ENCODE data around the gene TOMM7. TPM values are rescaled to one million over a fixed set of nuclear protein-coding genes. Genes with fewer than 3 reads are reported as not detected.
A peak's percentile ranks its signal among the peaks of the same experiment; 100 is the strongest.

The TOMM7 gene
- total and polyA plus RNA-seq, 10 of the 15 experiments (the other 5 are each of a cell fraction or from before 2014, with no cell fraction given), result 151 to 1,497 (median 322) TPM

GRCh38 chr7:22821702-22822485 is 755 bp downstream of the TOMM7 start:
- H3K27me3 ChIP-seq (replicated peaks in 1 of 2; ENCODE audit: control insufficient read depth in 2 of 2, insufficient read depth in 2 of 2, low read length in 1 of 2), result no peaks in the 10 kb centered on the region
- peak overlapping the region; percentile 84 for H3K4me3 ChIP-seq
- ChIA-PET RAD21 (ENCODE audit: unreplicated experiment) (interaction anchor here (0.9 to 6.1 kb wide), 8 partner anchors 10 to 233 kb away, joined by 3 to 50 read pairs (median 4); no protein-coding TSS in a partner anchor), SMC1A (ENCODE audit: uncharacterized antibody, unreplicated experiment) (interaction anchor here (0.6 to 6.9 kb wide), 6 partner anchors 11 to 808 kb away, joined by 3 to 63 read pairs (median 4); no protein-coding TSS in a partner anchor), CTCF (interaction anchor here (0.6 to 6.1 kb wide), 10 partner anchors 11 to 262 kb away, joined by 3 to 73 read pairs (median 4); no protein-coding TSS in a partner anchor), POLR2A (interaction anchor here (0.6 to 1.0 kb wide), 3 partner anchors 34 to 361 kb away, joined by 3 to 5 read pairs (median 3); no protein-coding TSS in a partner anchor)
- ATAC-seq, result peak; percentile 54
- TF ChIP-seq BMI1 (IDR thresholded peaks at IDR 0.05; ENCODE audit: borderline replicate concordance) (no peak), SMARCA5 (IDR thresholded peaks at IDR 0.05) (peak; percentile 13; the same call in 1 of the 2 replicates)
- H3K79me2 ChIP-seq (ENCODE audit: control insufficient read depth, insufficient read depth, low read length), result peaks cover 29% of the 10 kb centered on the region
- WGBS (ENCODE audit: insufficient coverage, insufficient replicate concordance, low lambda C conversion rate, missing lambda C conversion rate), result 30% methylated on average over 18 of the region's 18 CpGs
- H3K9me3 ChIP-seq (replicated peaks; ENCODE audit: control insufficient read depth, insufficient read depth, low read length), result no peaks in the 10 kb centered on the region
- in situ Hi-C loops (cut with MboI), result no loop called here
- H3K4me1 ChIP-seq (ENCODE audit: control insufficient read depth, insufficient read depth, low read length), result peaks cover 4% of the 10 kb centered on the region
- TSS peak; percentile 88 for BruUV-seq (replicated peaks)
- H3K36me3 ChIP-seq (ENCODE audit: control insufficient read depth in 2 of 2, insufficient read depth in 2 of 2, low read length in 1 of 2), result peaks cover 0 to 2% of the 10 kb centered on the region in 2 experiments; a peak in 1 of 4 replicates
- FAIRE-seq, result no peak
- no peak for DNase-seq (ENCODE audit: low read depth, low spot score)
- peak overlapping the region; percentile 91 for H3K4me2 ChIP-seq (ENCODE audit: control insufficient read depth, insufficient read depth)
- no peaks in the 10 kb centered on the region for H4K20me1 ChIP-seq (ENCODE audit: control insufficient read depth, insufficient read depth)
- peak overlapping the region; percentile 98 for H2AFZ ChIP-seq (ENCODE audit: control insufficient read depth, low read depth, low read length)
- H3K27ac ChIP-seq (ENCODE audit: control insufficient read depth, insufficient read depth), result peak overlapping the region; percentile 77
- peak overlapping the region; percentile 95 for H3K9ac ChIP-seq (ENCODE audit: control insufficient read depth, insufficient read depth, low read length)
- intact Hi-C loops (cut with micrococcal nuclease; ENCODE audit: unreplicated experiment), result loop anchor here (1.0 to 10.0 kb wide), 2 partner anchors 171 to 363 kb away; partner anchors contain the start of gene NUP42

DNA sequence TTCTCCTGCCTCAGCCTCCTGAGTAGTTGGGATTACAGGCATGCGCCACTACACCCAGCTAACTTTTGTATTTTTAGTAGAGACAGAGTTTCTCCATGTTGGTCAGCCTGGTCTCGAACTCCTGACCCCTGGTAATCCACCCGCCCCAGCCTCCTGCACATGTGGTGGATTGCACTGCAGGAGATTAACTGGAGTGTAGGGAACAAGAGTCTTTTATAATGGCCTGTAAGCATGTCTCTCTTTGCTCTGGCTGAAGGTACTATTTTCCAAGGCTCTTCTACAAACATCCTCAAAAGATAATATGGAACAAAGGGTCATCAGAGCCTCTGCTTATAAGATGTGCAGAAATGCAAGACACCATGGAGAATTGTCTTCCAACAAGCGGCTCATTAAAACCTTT is 3.2 kb downstream of the TOMM7 start:
- FAIRE-seq, result no peak

More for the DNA sequence above, 3.2 kb downstream of the TOMM7 start:
- RAD21 ChIA-PET (ENCODE audit: unreplicated experiment), result no interaction called here
- CTCF ChIA-PET, result no interaction called here
- H3K4me2 ChIP-seq (ENCODE audit: control insufficient read depth, insufficient read depth), result no peak overlapping the region
- H2AFZ ChIP-seq (ENCODE audit: control insufficient read depth, low read depth, low read length), result no peak overlapping the region
- H4K20me1 ChIP-seq (ENCODE audit: control insufficient read depth, insufficient read depth), result no peaks in the 10 kb centered on the region
- WGBS (ENCODE audit: insufficient coverage, insufficient replicate concordance, low lambda C conversion rate, missing lambda C conversion rate), result 77% methylated on average over 4 of the region's 4 CpGs
- no peaks in the 10 kb centered on the region for H3K9me3 ChIP-seq (replicated peaks; ENCODE audit: control insufficient read depth, insufficient read depth, low read length)
- ATAC-seq, result no peak
- SMC1A ChIA-PET (ENCODE audit: uncharacterized antibody, unreplicated experiment), result no interaction called here
- POLR2A ChIA-PET, result no interaction called here
- H3K4me3 ChIP-seq, result no peak overlapping the region
- intact Hi-C loops (cut with micrococcal nuclease; ENCODE audit: unreplicated experiment), result no loop called here
- H3K79me2 ChIP-seq (ENCODE audit: control insufficient read depth, insufficient read depth, low read length), result peaks cover 29% of the 10 kb centered on the region
- TF ChIP-seq RAD51 (IDR thresholded peaks at IDR 0.05) (no peak), ZNF592 (IDR thresholded peaks at IDR 0.05) (no peak), SMAD5 (IDR thresholded peaks at IDR 0.05; ENCODE audit: low read depth) (no peak)
- no TSS peak for BruUV-seq (replicated peaks)
- in situ Hi-C loops (cut with MboI), result no loop called here
- no peak for DNase-seq (ENCODE audit: low read depth, low spot score)
- H3K27ac ChIP-seq (ENCODE audit: control insufficient read depth, insufficient read depth), result no peak overlapping the region
- H3K27me3 ChIP-seq (replicated peaks in 1 of 2; ENCODE audit: control insufficient read depth in 2 of 2, insufficient read depth in 2 of 2, low read length in 1 of 2), result no peaks in the 10 kb centered on the region
- H3K9ac ChIP-seq (ENCODE audit: control insufficient read depth, insufficient read depth, low read length), result no peak overlapping the region
- H3K36me3 ChIP-seq (ENCODE audit: control insufficient read depth in 2 of 2, insufficient read depth in 2 of 2, low read length in 1 of 2), result peaks cover 0 to 4% of the 10 kb centered on the region in 2 experiments; a peak in 1 of 4 replicates
- H3K4me1 ChIP-seq (ENCODE audit: control insufficient read depth, insufficient read depth, low read length), result peaks cover 4% of the 10 kb centered on the region
